Natural killer cell (primary cell): ENCODE data around the gene PEX1. TPM values are rescaled to one million over a fixed set of nuclear protein-coding genes. Genes with fewer than 3 reads are reported as not detected.

Experiments used
- ATAC-seq, 3 donors: fragments of 150-1000 bp in 2 of 3; fragments of 200-7000 bp in 1 of 3; cut with Tn5 transposase; 1 replicate in 1 of 3; 2 replicates in 2 of 3; pipeline ENCODE4 v1.10.0; 2021; ENCODE audit warnings: mild to moderate bottlenecking in 2 of 3, moderate library complexity in 2 of 3
- DNase-seq, 2 donors: peaks; one replicate each; pipeline versions ENCODE4 v3.0.0 to v3.0.0-alpha.2; 2013 to 2021; ENCODE audit warnings: mixed read lengths in 1 of 2
- H3K27ac ChIP-seq: one replicate; pipeline ENCODE4 v1.5.1; 2013; ENCODE audit warnings: mild to moderate bottlenecking, low read length
- H3K27me3 ChIP-seq: one replicate; pipeline ENCODE4 v1.6.1; 2013; ENCODE audit warnings: low read length; ENCODE audit not compliant: control insufficient read depth, insufficient read depth
- H3K36me3 ChIP-seq: one replicate; pipeline ENCODE4 v1.6.1; 2013; ENCODE audit warnings: low read length; ENCODE audit not compliant: control insufficient read depth, insufficient read depth
- H3K4me1 ChIP-seq: one replicate; pipeline ENCODE4 v1.6.1; 2013; ENCODE audit warnings: low read length; ENCODE audit not compliant: control insufficient read depth, insufficient read depth
- H3K4me3 ChIP-seq: one replicate; pipeline ENCODE4 v1.5.1; 2013; ENCODE audit warnings: low read length
- H3K9me3 ChIP-seq: one replicate; pipeline ENCODE4 v1.6.1; 2013; ENCODE audit warnings: low read length; ENCODE audit not compliant: control insufficient read depth, insufficient read depth
- H3K27ac Mint-ChIP-seq, 2 donors: one replicate each; pipeline ENCODE4 v1.8.0; 2022; ENCODE audit warnings: mild to moderate bottlenecking in 2 of 2, mixed read lengths in 2 of 2, moderate library complexity in 1 of 2
- H3K27me3 Mint-ChIP-seq, 2 donors: one replicate each; pipeline ENCODE4 v1.8.0; 2022; ENCODE audit warnings: low read depth in 2 of 2, mixed read lengths in 2 of 2
- H3K36me3 Mint-ChIP-seq: one replicate; pipeline ENCODE4 v1.8.0; 2022; ENCODE audit warnings: mixed read lengths
- H3K4me1 Mint-ChIP-seq, 2 donors: one replicate each; pipeline ENCODE4 v1.8.0; 2022; ENCODE audit warnings: mixed read lengths in 2 of 2
- H3K4me3 Mint-ChIP-seq: one replicate; pipeline ENCODE4 v1.8.0; 2022; ENCODE audit warnings: mild to moderate bottlenecking, moderate library complexity, mixed read lengths
- H3K9me3 Mint-ChIP-seq, 2 donors: one replicate each; pipeline ENCODE4 v1.8.0; 2022; ENCODE audit warnings: mixed read lengths in 2 of 2
- CTCF ChIP-seq: fragments of 200-600 bp; IDR thresholded peaks from one replicate; pipeline ENCODE4 v1.8.0; 2022; ENCODE audit warnings: antibody characterized with exemption
- WGBS: methylation state at CpG from one replicate; pipeline ENCODE4 v1.1.7; 2013; ENCODE audit warnings: missing lambda C conversion rate; ENCODE audit not compliant: insufficient coverage; 5-methylcytosine and 5-hydroxymethylcytosine counted together
- intact Hi-C: fragments of 100-400 bp; cut with micrococcal nuclease; formaldehyde crosslinking; loops from one replicate; pipeline ENCODE4 v1.14.2; 2022
- total RNA-seq, 4 donors: library from RNA; stranded (reverse); fragments of 120-200 nt in 1 of 4; gene quantifications; one replicate each; pipeline versions ENCODE4 v1.2.3 to v1.2.4, GENCODE V29; 2013 to 2022

The PEX1 gene
- total RNA-seq, 3 donors from 2014 or later (not counting 1 experiment from before 2014, with no cell fraction given), result 22.8 to 26.7 (median 26.2) TPM

- DNase-seq, result no peak
- Histone ChIP-seq H3K36me3 (peaks cover 56% of the 10 kb centered on the region), H3K9me3 (no peaks in the 10 kb centered on the region), H3K27me3 (no peaks in the 10 kb centered on the region), H3K27ac (no peak overlapping the region), H3K4me1 (no peaks in the 10 kb centered on the region), H3K4me3 (no peak overlapping the region)
- H3K27ac Mint-ChIP-seq, result no peak overlapping the region
- no peak for ATAC-seq
- H3K4me3 Mint-ChIP-seq, result no peak overlapping the region
- no peak for TF ChIP-seq CTCF
- H3K36me3 Mint-ChIP-seq, result no peaks in the 10 kb centered on the region
- intact Hi-C loops, result no loop called here
- no peaks in the 10 kb centered on the region for H3K9me3 Mint-ChIP-seq
- no peaks in the 10 kb centered on the region for H3K27me3 Mint-ChIP-seq
- WGBS, result 98% methylated on average over 2 of the region's 2 CpGs
- H3K4me1 Mint-ChIP-seq, result peaks cover 0 to 7% of the 10 kb centered on the region in 2 donors
Measured at GRCh38 chr7:92456236-92456635, 72.1 kb downstream of the PEX1 start.

GRCh38 chr7:92451645-92452044 lies 76.7 kb downstream of the PEX1 start:
- no peaks in the 10 kb centered on the region for H3K9me3 ChIP-seq
- no peak for DNase-seq
- Mint-ChIP-seq H3K4me1 (peaks cover 9 to 13% of the 10 kb centered on the region in 2 donors), H3K9me3 (no peaks in the 10 kb centered on the region), H3K4me3 (no peak overlapping the region), H3K36me3 (peaks cover 7% of the 10 kb centered on the region), H3K27me3 (no peaks in the 10 kb centered on the region), H3K27ac (no peak overlapping the region)
- no peak for ATAC-seq
- no peak for TF ChIP-seq CTCF
- no peak overlapping the region for H3K27ac ChIP-seq
- 93% methylated on average over 1 of the region's 2 CpGs for WGBS
- no peak overlapping the region for H3K4me3 ChIP-seq
- peaks cover 64% of the 10 kb centered on the region for H3K36me3 ChIP-seq
- H3K4me1 ChIP-seq, result peaks cover 5% of the 10 kb centered on the region
- intact Hi-C loops, result no loop called here
- no peaks in the 10 kb centered on the region for H3K27me3 ChIP-seq

GRCh38 chr7:92448205-92448747 lies 80.0 kb downstream of the PEX1 start:
- no peaks in the 10 kb centered on the region for H3K9me3 Mint-ChIP-seq
- intact Hi-C loops, result loop anchor here (1.0 to 10.0 kb wide), 7 partner anchors 80 to 1991 kb away; partner anchors contain the start of genes AKAP9, CYP51A1, MTERF1 and PEX1
- peak overlapping the region; percentile 93 for H3K4me3 Mint-ChIP-seq
- peaks cover 9% of the 10 kb centered on the region in 2 donors for H3K4me1 Mint-ChIP-seq
- no peaks in the 10 kb centered on the region for H3K27me3 Mint-ChIP-seq
- H3K27ac ChIP-seq, result peak overlapping the region; percentile 97
- ATAC-seq (peak; percentile 56 to 59 (median 57)), DNase-seq (peak; percentile 44 to 84)
- TF ChIP-seq CTCF, result peak; percentile 31
- H3K27ac Mint-ChIP-seq, result peak overlapping the region; percentile 90 to 98
- peaks cover 6% of the 10 kb centered on the region for H3K4me1 ChIP-seq
- peaks cover 7% of the 10 kb centered on the region for H3K36me3 Mint-ChIP-seq
- no peaks in the 10 kb centered on the region for H3K27me3 ChIP-seq
- H3K4me3 ChIP-seq, result peak overlapping the region; percentile 92
- H3K9me3 ChIP-seq, result no peaks in the 10 kb centered on the region
- WGBS, result 0% methylated on average over 11 of the region's 11 CpGs
- peaks cover 34% of the 10 kb centered on the region for H3K36me3 ChIP-seq
